HuH-7 (cell line): ENCODE measurements around the gene RPP21.
"Not testable (repeated sequence)": the region's sequence is repeated elsewhere in the genome, so short reads cannot be mapped to it uniquely, and the experiment has no call there.

Source experiments
- DNase-seq: peaks from one replicate; pipeline ENCODE4 v3.0.0; 2011; ENCODE audit warnings: low spot score

RPP21 gene

DNA sequence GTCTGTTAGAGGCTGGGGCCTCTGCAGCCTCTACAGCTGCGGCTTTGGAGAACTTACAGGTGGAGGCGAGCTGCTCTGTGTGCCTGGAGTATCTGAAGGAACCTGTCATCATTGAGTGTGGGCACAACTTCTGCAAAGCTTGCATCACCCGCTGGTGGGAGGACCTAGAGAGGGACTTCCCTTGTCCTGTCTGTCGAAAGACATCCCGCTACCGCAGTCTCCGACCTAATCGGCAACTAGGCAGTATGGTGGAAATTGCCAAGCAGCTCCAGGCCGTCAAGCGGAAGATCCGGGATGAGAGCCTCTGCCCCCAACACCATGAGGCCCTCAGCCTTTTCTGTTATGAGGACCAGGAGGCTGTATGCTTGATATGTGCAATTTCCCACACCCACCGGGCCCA is 15.6 kb upstream of the RPP21 start:
- no peak for DNase-seq

DNA sequence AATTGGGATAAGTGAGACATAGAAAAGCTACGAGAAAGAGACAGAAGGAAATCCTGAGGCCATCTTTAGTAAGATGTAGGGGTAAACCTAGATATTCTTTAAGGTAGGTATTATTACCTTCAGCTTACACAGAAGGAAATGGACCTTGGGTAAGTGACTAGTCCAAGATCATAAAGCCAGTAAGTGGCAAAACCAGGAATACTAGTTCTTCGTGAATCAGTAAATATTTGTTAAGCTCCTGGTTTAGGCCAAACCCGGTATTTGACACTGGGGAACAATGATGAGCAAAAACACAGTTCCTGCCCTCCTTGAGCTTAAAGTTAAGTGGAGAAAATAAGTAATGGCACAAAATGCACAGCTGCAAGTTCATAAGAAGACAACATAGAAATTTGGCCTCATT is 13.0 kb upstream of the RPP21 start:
- no peak for DNase-seq

DNA sequence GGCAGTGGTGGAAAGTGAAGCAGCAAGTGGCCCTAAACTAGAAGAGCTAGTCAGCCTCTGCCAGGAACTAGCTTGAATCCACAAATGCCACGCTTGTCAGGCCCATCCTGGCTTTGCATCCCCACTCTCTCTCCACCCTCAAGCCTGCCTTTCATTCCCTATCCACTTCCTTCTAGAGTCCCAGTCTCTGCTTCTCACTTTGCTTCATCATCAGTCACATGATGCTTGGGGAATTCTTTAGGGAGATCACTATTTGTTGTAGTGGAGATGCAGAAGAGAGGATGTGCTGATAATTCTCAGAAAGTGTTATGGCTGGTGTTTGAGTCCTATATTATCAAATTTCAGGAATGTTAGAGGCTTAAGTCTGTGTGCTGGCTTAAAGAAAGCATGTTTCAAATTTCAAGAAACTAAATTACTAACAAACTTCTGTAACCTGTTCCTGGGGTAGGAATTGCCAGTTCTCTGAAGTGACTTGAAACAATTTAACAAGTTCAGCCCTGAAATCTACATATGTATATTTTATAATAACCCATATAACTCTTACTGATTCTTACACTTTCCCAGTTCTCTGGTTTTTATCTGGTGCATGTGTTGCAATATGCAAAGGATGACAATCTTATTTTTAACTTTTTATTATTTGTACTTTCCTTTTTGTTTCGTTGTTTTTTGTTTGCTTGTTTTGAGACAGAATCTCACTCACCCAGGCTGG is 10.7 kb upstream of the RPP21 start:
- no peak for DNase-seq

DNA sequence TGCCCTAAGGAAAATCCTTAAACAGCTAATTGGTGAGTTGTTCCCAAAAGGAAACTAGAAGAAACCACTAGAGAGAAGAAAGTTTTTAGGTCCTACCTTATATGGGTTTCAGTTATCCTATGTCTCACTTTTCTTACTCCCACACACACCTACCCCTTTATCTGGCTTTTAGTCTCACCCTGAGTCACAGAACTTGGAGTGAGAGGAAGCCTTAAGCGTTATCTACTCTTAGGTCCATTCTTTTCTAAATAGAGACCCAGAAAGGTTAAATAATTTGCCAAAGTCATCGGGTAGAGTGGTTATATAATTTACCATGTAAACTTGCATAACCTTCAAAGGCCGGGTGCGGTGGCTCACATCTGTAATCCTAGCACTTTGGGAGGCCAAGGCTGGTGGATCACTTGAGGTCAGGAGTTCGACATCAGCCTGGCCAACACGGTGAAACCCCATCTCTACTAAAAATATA is 4.3 kb upstream of the RPP21 start:
- DNase-seq, result no peak

DNA sequence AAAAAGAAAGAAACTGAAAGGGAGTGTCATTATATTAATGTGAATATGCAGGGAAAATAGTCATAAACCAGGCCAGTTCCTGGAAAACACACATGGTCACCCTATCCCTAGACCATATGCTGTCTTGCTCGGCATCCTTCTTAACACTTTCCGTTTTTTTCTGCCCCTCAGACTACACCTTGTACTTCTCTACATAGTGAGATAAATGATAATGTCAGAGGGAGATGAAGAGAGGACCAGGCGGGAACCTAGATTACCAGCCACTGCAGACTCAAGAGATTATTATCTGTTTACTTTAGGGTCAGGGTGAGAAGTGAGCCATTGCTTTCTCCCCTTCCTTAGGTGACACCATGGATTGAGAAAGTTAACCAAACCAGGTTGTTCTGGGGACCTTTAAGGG is 3.7 kb upstream of the RPP21 start:
- DNase-seq, result no peak

DNA sequence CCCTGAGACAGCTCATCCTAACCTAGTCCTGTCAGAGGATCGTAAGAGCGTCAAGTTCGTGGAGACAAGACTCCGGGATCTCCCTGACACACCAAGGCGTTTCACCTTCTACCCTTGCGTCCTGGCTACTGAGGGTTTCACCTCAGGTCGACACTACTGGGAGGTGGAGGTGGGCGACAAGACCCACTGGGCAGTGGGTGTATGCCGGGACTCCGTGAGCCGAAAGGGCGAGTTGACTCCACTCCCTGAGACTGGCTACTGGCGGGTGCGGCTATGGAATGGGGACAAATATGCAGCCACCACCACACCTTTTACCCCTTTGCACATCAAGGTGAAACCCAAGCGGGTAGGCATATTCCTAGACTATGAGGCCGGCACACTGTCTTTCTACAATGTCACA is 3.2 kb upstream of the RPP21 start:
- DNase-seq, result no peak

DNA sequence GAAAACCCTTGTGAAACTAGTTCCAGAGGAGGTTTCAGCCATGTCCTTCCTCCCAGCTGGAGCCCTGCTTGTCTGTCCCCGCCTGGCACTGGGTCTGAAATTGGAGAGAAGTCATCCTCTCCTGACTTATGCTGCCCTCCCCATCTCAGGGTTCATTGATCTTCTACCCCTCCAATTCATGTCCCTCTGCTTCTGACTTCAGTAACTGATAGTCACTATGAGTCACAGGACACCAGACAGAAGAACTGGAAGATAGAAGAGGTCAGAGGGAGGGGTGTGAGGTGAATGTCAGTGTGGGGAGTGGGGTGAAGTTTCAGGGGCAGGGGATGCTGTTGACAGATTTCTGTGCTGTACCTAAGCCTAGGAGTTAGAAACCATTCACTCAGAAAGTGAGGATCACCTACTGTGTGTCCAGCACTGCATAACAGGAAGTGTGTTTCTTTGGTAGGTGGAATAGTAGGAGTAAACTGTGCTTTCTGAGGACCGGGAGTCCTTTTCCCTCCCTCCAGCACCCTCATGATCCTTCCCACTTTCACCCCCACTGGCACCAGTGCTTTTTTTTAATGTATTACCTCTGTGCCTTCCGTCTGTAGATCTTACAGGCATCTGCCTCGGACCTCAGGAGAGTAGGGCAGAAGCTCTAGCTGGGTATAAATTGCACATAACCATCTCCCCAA is 627 bp upstream of the RPP21 start:
- no peak for DNase-seq

DNA sequence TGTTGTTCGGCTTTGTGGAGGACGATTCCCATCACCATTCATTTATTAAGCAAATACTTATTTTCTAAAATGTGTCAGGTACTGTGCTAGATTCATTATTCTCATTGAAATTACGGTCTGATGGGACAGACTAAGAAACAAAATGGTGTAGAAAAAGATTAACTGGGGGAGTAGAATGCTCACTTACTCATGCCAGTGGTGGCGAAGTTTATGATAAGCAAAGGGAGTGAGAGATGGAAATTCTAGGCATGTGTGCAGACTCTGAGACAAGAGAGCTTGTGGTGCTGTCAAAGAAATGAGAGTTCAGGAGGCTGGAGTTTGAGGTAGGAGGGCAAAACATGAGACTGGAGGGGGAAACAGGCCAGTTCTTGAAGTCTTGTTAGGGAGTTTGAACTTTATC is 896 bp downstream of the RPP21 start:
- DNase-seq, result no peak

DNA sequence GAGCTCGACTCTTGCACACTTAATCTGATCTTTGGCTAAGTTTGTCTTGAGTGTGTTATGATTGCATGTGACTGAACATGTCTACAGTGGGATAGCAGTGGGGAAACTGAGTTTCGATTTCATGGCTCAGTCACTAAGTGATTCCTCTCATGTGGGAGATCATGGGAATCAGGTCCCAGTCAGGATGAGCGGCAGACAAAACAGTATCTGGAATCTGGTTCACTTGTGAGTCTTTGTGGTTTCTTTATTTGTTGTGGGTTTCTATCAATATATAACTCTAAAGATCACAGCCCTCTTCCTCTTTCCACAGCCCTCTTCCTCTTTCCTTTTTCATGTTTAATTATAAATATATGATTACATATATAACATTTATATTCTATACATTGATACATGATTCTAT is 4.0 kb downstream of the RPP21 start:
- no peak for DNase-seq

DNA sequence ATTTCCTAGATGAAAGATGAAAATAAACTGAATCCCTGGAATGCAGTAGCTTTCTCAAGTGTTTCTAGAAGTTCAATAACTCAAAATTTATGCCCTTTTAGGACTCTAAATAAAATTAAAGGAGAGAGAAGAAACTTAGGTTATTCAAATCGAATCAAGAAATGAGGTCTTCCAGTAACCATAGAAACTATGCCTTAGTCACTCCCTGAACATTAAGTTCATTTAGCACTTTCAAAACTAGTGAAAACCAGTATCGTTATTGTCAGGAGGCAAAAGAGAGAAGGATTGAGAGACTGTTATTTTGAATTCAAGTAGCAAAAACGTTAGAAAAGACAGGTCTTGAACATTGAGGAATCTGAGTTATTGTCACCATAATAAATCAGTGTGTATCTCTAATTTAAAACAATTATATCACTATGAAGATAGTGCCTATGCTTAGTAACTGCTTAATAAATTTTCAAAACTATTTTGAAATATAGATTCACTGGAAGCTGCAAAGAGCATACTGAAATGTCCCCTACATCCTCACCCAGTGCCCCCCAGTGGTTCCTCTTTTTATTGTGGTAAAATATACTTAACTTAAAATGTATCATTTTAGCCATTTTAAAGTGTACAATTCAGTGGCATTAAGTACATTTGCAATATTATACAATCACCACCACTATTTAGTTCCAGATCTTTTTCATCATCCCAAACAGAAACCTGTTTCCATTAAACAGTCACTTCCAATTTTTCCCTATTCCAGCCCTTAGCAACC is 4.6 kb downstream of the RPP21 start:
- no peak for DNase-seq

DNA sequence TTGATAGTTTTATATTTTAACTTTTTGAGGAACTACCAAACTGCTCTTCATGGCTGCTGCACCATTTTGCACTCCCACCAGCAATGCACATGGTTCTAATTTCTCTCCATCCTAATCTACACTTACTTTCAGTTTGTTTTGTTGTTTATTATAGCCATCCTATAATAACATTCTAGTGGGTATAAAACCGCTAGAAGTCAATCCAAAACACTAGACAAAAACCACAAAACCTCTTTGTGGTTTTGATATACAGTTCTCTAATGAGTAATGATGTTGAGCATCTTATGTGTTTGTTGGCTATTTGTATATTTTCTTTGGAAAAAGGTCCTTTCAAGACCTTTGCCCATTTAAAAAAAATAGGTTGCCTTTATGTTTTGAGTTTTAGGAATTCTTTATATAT is 5.6 kb downstream of the RPP21 start:
- no peak for DNase-seq

DNA sequence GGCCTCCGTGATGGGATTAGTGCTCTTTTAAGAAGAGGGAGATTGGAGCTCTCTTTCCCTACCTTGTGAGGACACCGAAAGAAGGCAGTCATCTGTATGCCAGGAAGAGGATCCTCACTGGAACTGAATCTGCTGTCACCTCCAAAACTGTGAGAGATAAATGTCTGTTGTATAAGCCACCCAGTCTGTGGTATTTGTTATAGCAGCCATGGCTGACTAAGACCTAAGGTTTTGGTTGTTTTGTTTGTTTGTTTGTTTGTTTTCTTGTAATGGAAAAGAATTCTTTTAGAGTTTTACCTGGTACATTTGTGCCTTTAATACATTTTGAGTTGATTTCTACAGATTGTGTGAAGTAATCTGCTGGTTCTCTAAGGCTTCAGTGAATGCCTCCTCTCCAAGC is 7.6 kb downstream of the RPP21 start:
- DNase-seq, result no peak

DNA sequence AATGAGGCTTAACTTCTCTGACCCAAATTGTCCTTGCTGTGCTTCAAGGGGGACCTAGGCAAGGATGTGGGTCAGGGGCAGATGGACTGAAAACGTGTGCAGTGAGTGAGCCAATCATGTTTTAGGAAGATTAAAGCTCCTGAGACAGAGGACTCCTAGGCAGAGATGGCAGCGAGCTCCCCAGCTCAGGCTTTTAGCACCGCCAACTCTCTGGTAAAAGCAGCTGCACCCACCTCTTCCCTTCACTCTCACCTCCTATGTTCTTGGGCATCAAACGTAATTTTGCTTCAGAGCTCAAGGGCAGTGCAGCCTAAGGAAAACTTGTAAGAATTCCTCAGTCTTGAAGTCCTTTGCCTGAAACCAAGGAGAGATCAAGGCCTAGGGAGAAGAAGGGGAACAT is 10.3 kb downstream of the RPP21 start:
- no peak for DNase-seq

DNA sequence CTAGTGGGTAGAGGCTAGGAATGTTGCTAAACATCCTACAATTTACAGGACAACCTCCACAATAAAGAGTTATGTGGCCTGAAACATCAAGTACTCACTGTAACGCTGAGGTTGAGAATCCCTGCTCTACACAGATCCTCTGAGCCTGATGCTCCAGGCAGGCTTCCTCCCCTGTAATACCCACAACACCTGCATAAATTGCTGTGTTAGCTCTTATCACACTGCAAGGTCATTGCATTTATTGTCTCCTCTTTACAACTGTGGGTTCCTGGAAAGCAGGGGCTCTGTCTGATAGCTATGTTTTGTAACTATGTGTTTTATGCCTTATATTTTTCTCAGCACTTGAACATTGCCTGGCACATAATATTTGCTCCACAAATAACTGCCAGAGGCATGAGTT is 11.6 kb downstream of the RPP21 start:
- no peak for DNase-seq

DNA sequence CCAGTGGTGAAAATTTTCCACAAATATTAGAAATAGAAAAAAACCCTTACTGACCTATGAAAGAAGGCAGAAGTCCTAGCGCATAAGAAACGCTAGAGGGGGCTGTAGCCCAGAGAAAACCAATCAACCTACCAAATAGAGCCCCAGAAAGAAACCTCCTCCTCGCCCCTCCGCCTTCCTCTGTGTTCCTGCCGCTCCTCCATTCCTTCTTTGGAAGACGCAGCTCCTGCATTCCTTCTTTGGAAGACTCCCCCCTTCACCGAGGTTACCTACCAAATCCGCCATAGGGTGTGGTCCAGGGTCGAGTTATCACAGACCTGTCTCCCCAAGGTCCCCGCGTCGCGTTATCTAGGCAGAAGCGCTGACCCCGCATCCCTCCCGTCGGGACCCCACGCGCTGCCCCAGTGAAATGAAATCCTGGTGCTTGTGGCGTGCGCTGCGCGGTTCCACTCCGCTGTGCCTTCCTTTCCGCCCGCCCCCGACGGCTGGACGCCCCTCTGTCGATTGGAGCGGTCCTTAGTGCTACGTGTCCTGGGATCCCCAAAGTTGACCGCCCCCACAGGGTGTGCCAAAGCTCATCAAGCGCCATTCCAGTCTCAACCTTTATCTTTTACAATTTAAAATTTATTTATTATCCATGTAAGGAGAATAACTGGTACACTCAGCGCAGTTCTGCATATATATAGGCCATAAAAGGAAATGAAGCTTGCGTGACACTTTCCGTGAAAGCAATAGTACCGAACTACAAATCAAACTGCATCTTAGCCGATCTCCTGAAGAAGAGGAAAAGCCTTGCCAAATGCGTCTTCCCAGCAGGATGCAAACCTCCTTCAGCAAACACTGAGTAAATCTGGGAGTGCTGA is 13.0 kb downstream of the RPP21 start:
- peak; percentile 30 for DNase-seq

DNA sequence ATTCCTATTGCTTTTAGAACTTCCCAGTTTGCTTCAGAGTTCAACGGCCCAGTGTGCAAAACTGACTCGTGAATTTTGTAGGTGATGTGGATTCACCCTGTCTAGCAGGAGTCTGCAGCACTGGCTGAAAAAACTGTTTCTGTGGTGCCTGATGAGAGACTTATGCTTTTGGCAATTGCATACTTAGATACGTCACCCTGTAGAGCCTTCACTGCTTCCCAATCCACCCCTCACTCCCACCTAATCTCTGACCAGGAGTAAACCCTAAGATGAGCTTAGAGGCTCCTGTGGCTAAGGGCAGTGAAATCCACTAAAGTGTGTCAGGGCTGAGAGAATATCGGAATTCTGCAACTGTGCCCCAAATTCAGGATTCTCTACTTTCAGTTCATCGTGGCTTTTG is 14.3 kb downstream of the RPP21 start:
- no peak for DNase-seq

DNA sequence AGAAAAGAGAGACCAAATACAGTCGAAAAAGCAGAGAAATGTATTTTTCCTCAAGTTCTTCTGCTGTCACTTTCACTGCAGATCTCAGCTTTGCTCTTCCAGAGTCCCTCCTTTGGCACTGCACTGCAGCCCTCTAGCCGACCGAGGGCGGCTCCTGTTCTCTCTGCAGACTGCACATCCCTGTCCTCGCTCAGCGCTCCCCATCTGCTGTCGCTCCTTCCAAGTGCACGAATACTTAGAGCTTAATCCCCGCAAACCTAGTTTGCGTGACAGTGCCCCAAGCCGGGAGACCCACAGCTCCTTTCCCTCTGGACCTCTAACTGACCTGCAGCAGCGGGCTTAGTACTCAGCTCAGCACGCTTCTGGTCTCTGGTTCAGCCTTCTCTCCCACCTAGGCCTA is 15.2 kb downstream of the RPP21 start:
- no peak for DNase-seq

DNA sequence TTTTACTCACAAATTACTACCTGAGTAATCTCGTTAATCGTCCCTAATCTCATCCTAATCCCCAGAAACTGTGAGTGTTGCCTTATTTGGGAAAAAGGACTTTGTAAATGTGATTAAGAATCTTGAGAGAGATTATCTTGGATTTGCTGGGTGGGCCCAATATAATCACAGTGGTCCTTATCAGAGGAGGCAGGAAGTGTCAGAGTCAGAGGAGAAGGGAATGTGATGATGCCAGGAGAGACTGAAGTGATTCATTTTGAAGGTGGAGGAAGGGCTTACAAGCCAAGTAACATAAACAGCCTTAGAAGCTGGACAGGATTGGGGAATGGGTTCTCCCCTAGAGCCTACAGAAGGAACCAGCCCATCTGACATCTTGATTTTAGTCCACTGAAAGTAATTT is 16.7 kb downstream of the RPP21 start:
- no peak for DNase-seq

DNA sequence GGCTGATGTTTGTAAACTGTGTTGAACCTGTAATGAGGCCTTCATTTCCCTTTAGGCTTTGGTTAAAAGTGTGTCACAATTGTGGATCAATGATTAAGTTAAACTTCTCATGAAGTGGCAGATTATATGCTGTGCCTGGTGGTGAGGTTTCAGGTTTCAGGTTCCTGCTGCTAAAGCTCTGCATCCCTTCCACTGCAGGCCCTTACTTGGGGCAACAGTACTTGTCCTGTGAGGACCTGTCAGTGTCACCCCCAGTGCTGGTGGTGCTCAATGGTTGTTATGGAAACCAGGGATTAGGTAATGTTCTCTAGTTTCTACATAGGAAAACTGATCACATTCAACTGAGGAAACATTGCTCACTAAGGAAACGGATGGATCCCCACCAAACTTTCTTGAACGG is 18.5 kb downstream of the RPP21 start:
- DNase-seq, result no peak

DNA sequence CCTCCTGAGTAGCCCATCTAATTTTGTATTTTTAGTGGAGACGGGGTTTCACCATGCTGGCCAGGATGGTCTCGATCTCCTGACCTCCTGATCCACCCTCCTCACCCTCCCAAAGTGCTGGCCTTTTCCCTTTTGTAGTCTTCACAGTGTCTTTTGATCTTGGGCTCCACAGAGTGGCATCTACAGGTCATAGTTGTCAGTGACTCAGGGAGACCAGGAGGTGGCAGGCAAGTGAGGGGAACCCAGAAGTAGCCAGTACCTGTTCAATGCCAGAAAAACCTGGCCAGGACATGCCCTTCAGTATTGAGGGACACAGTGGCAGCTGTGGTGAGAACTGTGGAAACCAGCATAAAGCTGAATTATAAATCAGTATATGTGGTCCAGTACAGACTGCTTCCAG is 19.6 kb downstream of the RPP21 start:
- no peak for DNase-seq

DNA sequence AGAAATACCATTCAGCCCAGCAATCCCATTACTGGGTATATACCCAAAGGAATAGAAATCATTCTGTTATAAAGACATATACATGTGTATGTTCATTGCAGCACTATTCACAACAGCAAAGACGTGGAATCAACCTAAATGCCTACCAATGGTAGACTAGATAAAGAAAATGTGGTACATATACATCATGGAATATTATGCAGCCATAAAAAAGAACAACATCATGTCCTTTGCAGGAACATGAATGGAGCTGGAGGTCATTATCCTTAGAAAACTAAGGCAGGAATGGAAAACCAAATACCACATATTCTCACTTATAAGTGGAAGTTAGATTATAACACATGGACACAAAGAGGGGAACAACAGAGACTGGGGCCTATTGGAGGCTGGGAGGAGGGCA is 24.3 kb downstream of the RPP21 start:
- not testable (repeated sequence) for DNase-seq

DNA sequence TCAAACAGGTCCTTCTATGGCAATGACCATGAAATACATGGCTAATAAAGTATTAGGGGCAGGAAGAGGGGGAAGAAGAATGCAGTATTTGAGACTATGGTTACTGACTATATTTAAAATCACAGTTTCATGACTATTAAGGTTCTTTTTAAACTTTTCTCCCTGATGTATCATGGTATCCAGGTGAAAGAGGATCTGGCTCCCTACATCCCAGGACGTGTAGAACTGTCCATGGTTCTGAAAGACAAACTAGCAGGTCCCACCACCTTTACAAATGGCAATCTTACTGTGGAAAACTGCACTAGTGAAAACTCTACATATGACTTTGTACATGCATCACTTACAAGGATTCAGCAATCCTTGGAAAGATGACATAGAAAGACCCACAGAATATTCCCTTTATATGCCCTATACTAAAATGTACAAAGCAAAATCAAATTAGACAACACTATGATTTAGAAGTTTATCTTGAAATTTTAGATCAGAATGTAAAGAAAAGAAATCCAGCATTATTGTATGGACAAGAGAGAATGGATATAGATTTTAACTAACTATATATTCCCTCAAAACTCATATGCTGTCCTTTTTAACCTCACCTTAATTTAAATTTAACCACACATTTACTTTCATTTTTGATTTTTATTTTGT is 33.5 kb downstream of the RPP21 start:
- peak; percentile 38 for DNase-seq
